NOMO-1 (cell line): ENCODE measurements around the gene PLEK2.
"Not testable (repeated sequence)": the region's sequence is repeated elsewhere in the genome, so short reads cannot be mapped to it uniquely, and the experiment has no call there.

ENCODE experiments used
- DNase-seq, 2 experiments: peaks; one replicate each; lab custom pipeline; 2025; ENCODE audit not compliant: unreplicated experiment in 2 of 2; lab: John Stamatoyannopoulos, UW

The PLEK2 gene

GRCh38 chr14:67411820-67412421 is at the start of gene PLEK2:
TSS of gene PLEK2 (minus strand) at chr14:67412165. CDS start at chr14:67412059, 106 bp downstream.
- DNase-seq: no peak

GRCh38 chr14:67461341-67461985 is 49.5 kb upstream of the PLEK2 start:
- no peak for DNase-seq

GRCh38 chr14:67459336-67459735 is 47.4 kb upstream of the PLEK2 start:
- no peak for DNase-seq

- no peak for DNase-seq
Measured at GRCh38 chr14:67457782-67458181, 45.8 kb upstream of the PLEK2 start.

GRCh38 chr14:67456732-67457131 is 44.8 kb upstream of the PLEK2 start:
- no peak for DNase-seq

GRCh38 chr14:67453575-67454300 is 41.8 kb upstream of the PLEK2 start:
- DNase-seq: no peak

- not testable (repeated sequence) for DNase-seq
Measured at GRCh38 chr14:67451667-67452066, 39.7 kb upstream of the PLEK2 start.

- DNase-seq: no peak
Measured at GRCh38 chr14:67449096-67449495, 37.1 kb upstream of the PLEK2 start.

GRCh38 chr14:67447033-67447381 is 35.0 kb upstream of the PLEK2 start:
- no peak for DNase-seq

- DNase-seq: no peak
Measured at GRCh38 chr14:67446371-67447032, 34.5 kb upstream of the PLEK2 start.

- no peak for DNase-seq
Measured at GRCh38 chr14:67444395-67444794, 32.4 kb upstream of the PLEK2 start.

- DNase-seq: no peak
Measured at GRCh38 chr14:67442139-67442906, 30.4 kb upstream of the PLEK2 start.

GRCh38 chr14:67441672-67442071 is 29.7 kb upstream of the PLEK2 start:
- no peak for DNase-seq

- no peak for DNase-seq
Measured at GRCh38 chr14:67441256-67441655, 29.3 kb upstream of the PLEK2 start.

GRCh38 chr14:67440513-67440912 is 28.5 kb upstream of the PLEK2 start:
- no peak for DNase-seq

GRCh38 chr14:67438969-67439368 is 27.0 kb upstream of the PLEK2 start:
- DNase-seq: no peak

GRCh38 chr14:67436006-67436866 is 24.3 kb upstream of the PLEK2 start:
- DNase-seq: no peak

- DNase-seq: no peak
Measured at GRCh38 chr14:67435603-67436002, 23.6 kb upstream of the PLEK2 start.

GRCh38 chr14:67432050-67432564 is 20.1 kb upstream of the PLEK2 start:
- DNase-seq: no peak
